Esophagus (tissue), 2 donors: Measurements from ENCODE around the gene SLC25A39. TPM values are rescaled to one million over a fixed set of nuclear protein-coding genes. Genes with fewer than 3 reads are reported as not detected.

Source experiments
- H3K27ac ChIP-seq, 2 donors: one replicate each; pipeline ENCODE4 v1.5.1; 2013; ENCODE audit warnings: low read depth in 2 of 2, mild to moderate bottlenecking in 2 of 2, inconsistent platforms in 1 of 2, low read length in 1 of 2, moderate library complexity in 1 of 2
- H3K27me3 ChIP-seq, 2 donors: one replicate each; pipeline ENCODE4 v1.6.1; 2013; ENCODE audit warnings: low read length in 2 of 2, control low read depth in 1 of 2, mild to moderate bottlenecking in 1 of 2; ENCODE audit not compliant: insufficient read depth in 2 of 2, control insufficient read depth in 1 of 2
- H3K36me3 ChIP-seq, 2 donors: one replicate each; pipeline ENCODE4 v1.6.1; 2013; ENCODE audit warnings: low read length in 1 of 2; ENCODE audit not compliant: control insufficient read depth in 2 of 2, insufficient read depth in 2 of 2
- H3K4me1 ChIP-seq, 2 donors: one replicate each; pipeline ENCODE4 v1.6.1; 2013; ENCODE audit warnings: low read length in 1 of 2; ENCODE audit not compliant: control insufficient read depth in 2 of 2, insufficient read depth in 2 of 2
- H3K4me3 ChIP-seq, 2 donors: one replicate each; pipeline ENCODE4 v1.5.1; 2013; ENCODE audit warnings: low read length in 2 of 2, mild to moderate bottlenecking in 2 of 2, low read depth in 1 of 2, moderate library complexity in 1 of 2
- H3K9me3 ChIP-seq, 2 donors: one replicate each; pipeline ENCODE4 v1.6.1; 2013; ENCODE audit warnings: mild to moderate bottlenecking in 2 of 2, low read depth in 1 of 2, low read length in 1 of 2, moderate library complexity in 1 of 2; ENCODE audit not compliant: control insufficient read depth in 2 of 2, insufficient read depth in 1 of 2
- WGBS, 2 donors: extraction: QIAGEN DNeasy Blood & Tissue Kit; methylation state at CpG; one replicate each; pipeline ENCODE4 v1.1.7; 2013; 5-methylcytosine and 5-hydroxymethylcytosine counted together
- polyA plus RNA-seq, 2 donors: library from polyadenylated mRNA; stranded (reverse); fragments of 200-250 nt; gene quantifications; one replicate each; pipeline ENCODE4 v1.2.3, GENCODE V29; 2013
- donor health status: healthy with polysubstance abuse.
- donor health status: Bipolar disorder and iron deficiency.

Gene SLC25A39
- polyA plus RNA-seq, 2 donors: 132 to 138 TPM

DNA sequence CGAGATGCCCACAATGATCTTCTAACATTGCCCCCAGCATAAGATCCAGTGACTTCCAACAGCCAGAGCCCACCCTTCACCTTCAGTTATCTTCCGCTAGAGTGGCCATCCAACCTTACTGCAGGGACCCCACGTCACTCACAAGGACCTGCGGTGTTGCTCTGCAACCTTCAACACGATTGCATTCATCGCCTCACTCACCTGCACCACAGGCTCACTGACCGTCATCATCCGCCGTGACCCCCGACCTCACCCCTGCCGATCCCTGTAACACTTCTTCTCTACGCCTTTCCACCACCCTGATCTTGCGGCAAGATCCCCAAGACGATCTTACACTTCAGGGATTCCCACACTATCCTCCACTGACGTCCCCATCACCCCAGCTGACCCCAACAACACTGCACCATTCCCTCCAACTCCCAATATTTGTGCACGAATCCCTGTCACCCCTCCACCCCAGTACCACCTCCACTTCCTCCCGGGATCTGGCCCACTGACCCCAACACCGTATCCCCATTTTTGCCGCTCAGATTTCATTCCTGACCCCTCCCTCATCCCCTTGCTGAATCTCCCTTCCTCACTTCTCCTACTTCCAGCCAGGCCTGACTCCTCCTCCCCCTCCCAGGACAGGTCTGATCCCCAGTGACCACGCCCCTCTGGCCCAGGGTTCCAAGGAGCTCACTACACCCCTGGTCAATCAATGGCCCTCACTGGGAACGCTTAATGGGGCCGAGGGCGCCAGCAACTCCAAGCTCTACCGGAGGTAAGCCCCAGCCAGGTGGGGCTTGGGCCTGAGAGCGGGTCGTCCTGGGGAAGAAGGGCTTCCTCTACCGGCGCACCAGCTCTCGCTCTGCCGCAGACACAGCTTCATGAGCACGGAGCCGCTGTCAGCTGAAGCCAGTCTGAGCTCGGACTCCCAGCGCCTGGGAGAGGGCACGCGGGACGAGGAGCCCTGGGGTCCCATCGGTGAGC lies 8.6 kb downstream of the SLC25A39 start:
- Histone ChIP-seq H3K27me3 (peaks cover 0 to 3% of the 10 kb centered on the region in 2 donors), H3K9me3 (no peaks in the 10 kb centered on the region), H3K4me1 (peaks cover 2 to 12% of the 10 kb centered on the region in 2 donors), H3K4me3 (no peak overlapping the region), H3K36me3 (peaks cover 15 to 18% of the 10 kb centered on the region in 2 donors), H3K27ac (no peak overlapping the region)
- 9% methylated on average over 38 of the region's 38 CpGs for WGBS, 2 donors

- Histone ChIP-seq H3K4me3 (peak overlapping the region; percentile 21 to 25), H3K9me3 (no peaks in the 10 kb centered on the region), H3K36me3 (peaks cover 7 to 12% of the 10 kb centered on the region in 2 donors), H3K27me3 (peaks cover 0 to 3% of the 10 kb centered on the region in 2 donors), H3K27ac (peak overlapping the region in 1 of 2 donors; percentile 9), H3K4me1 (peaks cover 1 to 12% of the 10 kb centered on the region in 2 donors)
- WGBS, 2 donors: 1% methylated on average over 36 to 81 of the region's 81 CpGs
Observed at GRCh38 chr17:44314869-44315661, 9.6 kb downstream of the SLC25A39 start.

GRCh38 chr17:44314524-44314868 lies 10.1 kb downstream of the SLC25A39 start:
- Histone ChIP-seq H3K4me1 (peaks cover 3 to 16% of the 10 kb centered on the region in 2 donors), H3K36me3 (peaks cover 2 to 6% of the 10 kb centered on the region in 2 donors), H3K27ac (peak overlapping the region in 1 of 2 donors; percentile 9), H3K27me3 (peaks cover 0 to 3% of the 10 kb centered on the region in 2 donors), H3K4me3 (no peak overlapping the region), H3K9me3 (no peaks in the 10 kb centered on the region)
- WGBS, 2 donors: 33 to 45% methylated on average over 9 to 11 of the region's 11 CpGs

DNA sequence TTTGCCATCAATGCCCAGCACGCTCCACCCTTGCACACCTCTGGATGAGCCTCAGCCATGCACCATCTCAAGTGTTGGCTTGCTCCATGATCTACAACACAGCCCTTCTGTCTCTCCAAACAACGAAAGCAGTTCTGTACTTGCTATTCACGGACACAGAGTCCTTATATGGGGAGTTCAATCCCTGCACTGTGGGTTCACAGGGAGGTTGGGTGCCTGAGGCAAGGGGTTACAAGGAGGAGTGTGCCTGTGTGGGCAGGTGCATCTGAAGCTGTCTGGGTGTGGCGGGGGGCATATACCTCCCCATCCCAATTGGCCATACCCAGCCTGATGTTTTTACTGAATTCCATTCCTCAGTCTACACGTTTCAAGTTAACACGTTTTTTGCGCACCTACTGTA lies 10.6 kb downstream of the SLC25A39 start:
- no peak overlapping the region for H3K4me3 ChIP-seq
- H3K9me3 ChIP-seq: no peaks in the 10 kb centered on the region
- H3K4me1 ChIP-seq: peaks cover 4 to 20% of the 10 kb centered on the region in 2 donors
- H3K36me3 ChIP-seq: peaks cover 0 to 3% of the 10 kb centered on the region in 2 donors
- no peak overlapping the region for H3K27ac ChIP-seq
- 56 to 65% methylated on average over 7 of the region's 7 CpGs for WGBS, 2 donors
- H3K27me3 ChIP-seq: peaks cover 0 to 3% of the 10 kb centered on the region in 2 donors

DNA sequence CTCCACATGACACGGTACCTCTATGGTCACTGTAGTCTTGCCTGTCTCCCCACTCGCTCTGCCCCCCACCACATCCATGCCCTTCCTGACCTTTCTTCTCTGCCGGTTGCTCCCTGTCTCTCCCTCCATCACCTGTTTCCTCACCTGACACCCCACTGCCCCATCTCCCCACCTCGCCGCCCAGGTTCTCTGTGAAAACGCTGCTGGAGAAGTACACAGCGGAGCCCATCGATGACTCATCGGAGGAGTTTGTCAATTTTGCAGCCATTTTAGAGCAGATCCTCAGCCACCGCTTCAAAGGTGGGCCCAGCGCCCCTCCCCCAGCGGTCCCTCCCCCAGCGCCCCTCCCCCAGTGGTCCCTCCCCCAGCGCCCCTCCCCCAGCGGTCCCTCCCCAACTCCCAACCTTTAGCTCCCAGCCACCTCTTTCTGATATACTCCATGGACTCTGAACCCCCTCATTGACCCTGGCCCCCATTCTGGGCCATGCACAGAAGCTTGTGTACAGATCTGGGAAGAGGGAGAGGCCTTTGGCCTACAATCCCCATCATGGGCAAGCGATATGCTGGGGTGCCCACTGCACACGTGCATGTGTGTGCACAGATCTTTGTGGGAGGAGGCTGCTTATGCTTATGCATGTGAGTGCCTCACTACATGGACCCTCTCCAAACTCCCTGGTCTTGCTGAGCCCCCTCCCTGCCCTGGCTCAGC lies 12.1 kb downstream of the SLC25A39 start:
- Histone ChIP-seq H3K4me1 (peaks cover 10 to 29% of the 10 kb centered on the region in 2 donors), H3K9me3 (no peaks in the 10 kb centered on the region), H3K4me3 (no peak overlapping the region), H3K27me3 (peaks cover 0 to 3% of the 10 kb centered on the region in 2 donors), H3K27ac (no peak overlapping the region), H3K36me3 (no peaks in the 10 kb centered on the region)
- WGBS, 2 donors: 65 to 70% methylated on average over 16 to 17 of the region's 17 CpGs

DNA sequence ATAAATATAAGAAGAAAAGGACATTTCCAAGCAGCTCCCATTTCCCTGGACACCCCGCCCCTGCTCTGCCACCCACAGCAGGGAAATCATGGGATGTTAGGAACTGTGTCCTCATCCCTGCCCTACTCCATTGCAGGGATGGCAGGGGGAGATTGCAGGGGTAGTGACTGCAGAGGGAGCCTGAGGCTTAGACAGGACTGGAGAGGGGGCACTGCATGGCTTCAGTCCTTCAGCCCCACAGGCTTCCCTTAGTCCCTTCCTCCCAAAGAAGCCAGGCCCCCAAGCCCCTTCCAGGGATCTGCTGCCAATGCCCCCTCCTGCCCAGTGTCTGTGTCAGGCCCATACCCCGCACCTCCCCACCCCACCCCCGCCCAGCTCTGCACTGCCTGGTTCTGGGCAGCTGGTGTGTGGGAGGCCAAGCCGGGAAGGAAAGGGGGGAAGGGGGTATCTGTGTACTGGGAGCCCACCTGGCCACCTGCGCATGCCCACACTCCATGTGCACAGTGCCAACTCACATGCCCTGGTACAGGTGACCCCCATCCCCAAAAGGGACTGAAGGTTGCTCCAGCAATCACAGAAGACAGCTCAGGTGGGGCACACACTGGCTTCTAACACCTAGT lies 13.0 kb downstream of the SLC25A39 start:
- Histone ChIP-seq H3K27me3 (peaks cover 0 to 3% of the 10 kb centered on the region in 2 donors), H3K9me3 (no peaks in the 10 kb centered on the region), H3K4me1 (peaks cover 10 to 30% of the 10 kb centered on the region in 2 donors), H3K4me3 (no peak overlapping the region), H3K27ac (no peak overlapping the region), H3K36me3 (no peaks in the 10 kb centered on the region)
- WGBS, 2 donors: 71 to 79% methylated on average over 5 of the region's 5 CpGs

- Histone ChIP-seq H3K36me3 (no peaks in the 10 kb centered on the region), H3K27ac (no peak overlapping the region), H3K9me3 (no peaks in the 10 kb centered on the region), H3K4me1 (peaks cover 10 to 26% of the 10 kb centered on the region in 2 donors), H3K4me3 (no peak overlapping the region), H3K27me3 (peaks cover 0 to 3% of the 10 kb centered on the region in 2 donors)
- WGBS, 2 donors: 70 to 75% methylated on average over 10 of the region's 10 CpGs
Observed at GRCh38 chr17:44310609-44311376, 13.8 kb downstream of the SLC25A39 start.

- H3K4me3 ChIP-seq: no peak overlapping the region
- no peak overlapping the region for H3K27ac ChIP-seq
- WGBS, 2 donors: 88 to 94% methylated on average over 2 of the region's 2 CpGs
- peaks cover 10 to 23% of the 10 kb centered on the region in 2 donors for H3K4me1 ChIP-seq
- H3K27me3 ChIP-seq: peaks cover 0 to 3% of the 10 kb centered on the region in 2 donors
- no peaks in the 10 kb centered on the region for H3K36me3 ChIP-seq
- H3K9me3 ChIP-seq: no peaks in the 10 kb centered on the region
Observed at GRCh38 chr17:44310188-44310587, 14.4 kb downstream of the SLC25A39 start.
